IMR-90 (cell line): Measurements from ENCODE around the gene FRS3. TPM values are rescaled to one million over a fixed set of nuclear protein-coding genes. Genes with fewer than 3 reads are reported as not detected.

Source experiments
- ATAC-seq: fragments of 200-7000 bp; cut with Tn5 transposase; 2 replicates; pipeline ENCODE4 v1.9.1; 2020; ENCODE audit warnings: low read depth, mild to moderate bottlenecking, moderate library complexity
- BruUV-seq: library from RNA; stranded (reverse); fragments of 400-500 nt; replicated peaks from 2 replicates; lab custom pipeline; 2021; lab: Mats Ljungman, UMichigan
- CTCF ChIA-PET: fragments of 300-600 bp; formaldehyde crosslinking; extraction: SDS; loops from one replicate; lab custom pipeline; 2021; ENCODE audit warnings: antibody characterized with exemption; lab: Yijun Ruan, JAX
- POLR2A ChIA-PET: fragments of 300-600 bp; sonication (Branson Sonifier 250); formaldehyde crosslinking; loops from one replicate; lab custom pipeline; 2022; ENCODE audit warnings: antibody characterized with exemption; ENCODE audit not compliant: unreplicated experiment; lab: Charles Lee
- DNase-seq: peaks from one replicate; pipeline ENCODE4 v3.0.0; 2013
- H2AFZ ChIP-seq: replicated peaks from 2 replicates; pipeline ENCODE3; 2013; ENCODE audit warnings: low read length, mild to moderate bottlenecking; ENCODE audit not compliant: poor library complexity
- H2AK5ac ChIP-seq: 2 replicates; pipeline ENCODE4 v1.6.1; 2013; ENCODE audit warnings: low read depth, low read length, inconsistent platforms
- H2AK9ac ChIP-seq: replicated peaks from 2 replicates; pipeline ENCODE3; 2013; ENCODE audit warnings: mild to moderate bottlenecking, low read depth, low read length, moderate library complexity; ENCODE audit not compliant: poor library complexity
- H2BK120ac ChIP-seq: 2 replicates; pipeline ENCODE4 v1.6.1; 2013; ENCODE audit warnings: low read depth, low read length, inconsistent platforms
- H2BK15ac ChIP-seq: 3 replicates; pipeline ENCODE4 v1.6.1; 2013; ENCODE audit warnings: low read depth, low read length, inconsistent platforms
- H2BK20ac ChIP-seq: 2 replicates; pipeline ENCODE4 v1.6.1; 2013; ENCODE audit warnings: low read depth, mild to moderate bottlenecking, inconsistent platforms, low read length, moderate library complexity
- H2BK5ac ChIP-seq: 2 replicates; pipeline ENCODE4 v1.6.1; 2013; ENCODE audit warnings: mild to moderate bottlenecking, low read depth, low read length, inconsistent platforms; ENCODE audit not compliant: poor library complexity, severe bottlenecking
- H3K14ac ChIP-seq: replicated peaks from 2 replicates; pipeline ENCODE4 v1.6.1; 2013; ENCODE audit warnings: low read depth, low read length, inconsistent platforms
- H3K18ac ChIP-seq: 2 replicates; pipeline ENCODE4 v1.6.1; 2013; ENCODE audit warnings: low read depth, low read length, control low read depth
- H3K23ac ChIP-seq: 2 replicates; pipeline ENCODE4 v1.6.1; 2013; ENCODE audit warnings: low read depth, low read length, inconsistent platforms
- H3K27ac ChIP-seq: 2 replicates; pipeline ENCODE4 v1.5.1; 2013; ENCODE audit warnings: mild to moderate bottlenecking, control low read depth, low read length; ENCODE audit not compliant: insufficient read depth
- H3K27me3 ChIP-seq: 2 replicates; pipeline ENCODE4 v1.6.1; 2013; ENCODE audit warnings: low read length; ENCODE audit not compliant: control insufficient read depth, insufficient read depth
- H3K36me3 ChIP-seq: 2 replicates; pipeline ENCODE4 v1.6.1; 2013; ENCODE audit warnings: low read length, mixed read lengths; ENCODE audit not compliant: control insufficient read depth, insufficient read depth
- H3K4ac ChIP-seq: 2 replicates; pipeline ENCODE4 v1.6.1; 2013; ENCODE audit warnings: low read depth, low read length, inconsistent platforms
- H3K4me1 ChIP-seq: 2 replicates; pipeline ENCODE4 v1.6.1; 2013; ENCODE audit warnings: low read length, mixed read lengths; ENCODE audit not compliant: control insufficient read depth, insufficient read depth
- H3K4me2 ChIP-seq: 2 replicates; pipeline ENCODE4 v1.6.1; 2013; ENCODE audit warnings: low read depth, mild to moderate bottlenecking, control low read depth, low read length, moderate library complexity
- H3K4me3 ChIP-seq: 2 replicates; pipeline ENCODE4 v1.5.1; 2013; ENCODE audit warnings: low read depth, mild to moderate bottlenecking, control low read depth, low read length, moderate library complexity; ENCODE audit not compliant: insufficient read depth
- H3K56ac ChIP-seq: 2 replicates; pipeline ENCODE4 v1.6.1; 2013; ENCODE audit warnings: low read length, inconsistent platforms; ENCODE audit not compliant: insufficient read depth; ENCODE audit errors: extremely low read depth
- H3K79me1 ChIP-seq, 2 experiments: 2 replicates each; pipeline ENCODE4 v1.6.1; 2013; ENCODE audit warnings: low read length in 2 of 2, inconsistent platforms in 1 of 2, low read depth in 1 of 2
- H3K9ac ChIP-seq: 2 replicates; pipeline ENCODE4 v1.6.1; 2013; ENCODE audit warnings: low read depth, low read length, control low read depth
- H3K9me1 ChIP-seq: 2 replicates; pipeline ENCODE4 v1.6.1; 2013; ENCODE audit warnings: low read length, inconsistent platforms; ENCODE audit not compliant: insufficient read depth
- H3K9me3 ChIP-seq: 2 replicates; pipeline ENCODE4 v1.6.1; 2013; ENCODE audit warnings: low read length; ENCODE audit not compliant: control insufficient read depth, insufficient read depth
- H4K20me1 ChIP-seq: 2 replicates; pipeline ENCODE4 v1.6.1; 2013; ENCODE audit warnings: low read length, inconsistent platforms; ENCODE audit not compliant: insufficient read depth
- H4K5ac ChIP-seq: 2 replicates; pipeline ENCODE4 v1.6.1; 2013; ENCODE audit warnings: mild to moderate bottlenecking, low read depth, low read length, control low read depth
- H4K8ac ChIP-seq, 2 experiments: 2 replicates each; pipeline ENCODE4 v1.6.1; 2013; ENCODE audit warnings: low read depth in 2 of 2, low read length in 2 of 2, control low read depth in 1 of 2, inconsistent platforms in 1 of 2
- H4K91ac ChIP-seq: 2 replicates; pipeline ENCODE4 v1.6.1; 2013; ENCODE audit warnings: low read depth, low read length, inconsistent platforms; ENCODE audit not compliant: insufficient read depth
- CEBPB ChIP-seq: IDR thresholded peaks from 2 replicates; pipeline ENCODE4 v1.6.1; 2012; ENCODE audit warnings: low read depth, low read length, improper control_type of control experiment
- CHD1 ChIP-seq: IDR thresholded peaks from 2 replicates; pipeline ENCODE4 v1.6.1; 2012; ENCODE audit warnings: low read depth, low read length, improper control_type of control experiment
- CTCF ChIP-seq: conservative IDR thresholded peaks from 2 replicates; pipeline ENCODE4 v1.5.1; 2012; ENCODE audit warnings: mild to moderate bottlenecking, low read depth, low read length, improper control_type of control experiment
- MAFK ChIP-seq: IDR thresholded peaks from 2 replicates; pipeline ENCODE4 v1.6.1; 2012; ENCODE audit warnings: low read depth, low read length, improper control_type of control experiment
- MAZ ChIP-seq: IDR thresholded peaks from 2 replicates; pipeline ENCODE4 v1.6.1; 2012; ENCODE audit warnings: low read depth, mild to moderate bottlenecking, low read length, improper control_type of control experiment, moderate library complexity, borderline replicate concordance
- NFE2L2 ChIP-seq: fragments of 150-350 bp; IDR thresholded peaks from 2 replicates; pipeline ENCODE4 v1.6.1; 2016; ENCODE audit warnings: low read depth, mild to moderate bottlenecking, low read length
- POLR2A ChIP-seq: IDR thresholded peaks from 2 replicates; pipeline ENCODE4 v1.6.1; 2012; ENCODE audit warnings: mild to moderate bottlenecking, low read depth, low read length
- RAD21 ChIP-seq: IDR thresholded peaks from 2 replicates; pipeline ENCODE4 v1.6.1; 2012; ENCODE audit warnings: low read length, improper control_type of control experiment
- RCOR1 ChIP-seq: IDR thresholded peaks from 2 replicates; pipeline ENCODE4 v1.6.1; 2012; ENCODE audit warnings: mild to moderate bottlenecking, low read length, improper control_type of control experiment; ENCODE audit not compliant: insufficient replicate concordance
- RFX5 ChIP-seq: IDR thresholded peaks from 2 replicates; pipeline ENCODE4 v1.8.0; 2012; ENCODE audit warnings: low read depth, mild to moderate bottlenecking, low read length, moderate library complexity
- SMC3 ChIP-seq: fragments of 150-350 bp; IDR thresholded peaks from 2 replicates; pipeline ENCODE4 v1.6.1; 2016; ENCODE audit warnings: low read depth, mild to moderate bottlenecking, antibody characterized with exemption, low read length, moderate library complexity
- USF2 ChIP-seq: fragments of 150-350 bp; IDR thresholded peaks from 2 replicates; pipeline ENCODE4 v1.6.1; 2017; ENCODE audit warnings: mild to moderate bottlenecking, antibody characterized with exemption, low read length, low read depth
- WGBS, 2 experiments: methylation state at CpG; one replicate each; pipeline versions ENCODE4 v1.1.5 to v1.1.7; 2013; ENCODE audit warnings: missing lambda C conversion rate in 2 of 2; ENCODE audit not compliant: insufficient read length in 1 of 2; ENCODE audit errors: extremely low coverage in 2 of 2; 5-methylcytosine and 5-hydroxymethylcytosine counted together
- dilution Hi-C: fragments of 300-500 bp; cut with HindIII; formaldehyde crosslinking; loops from one replicate; pipeline ENCODE4 v1.14.3; 2018; ENCODE audit warnings: low sequenced_read_pairs; ENCODE audit not compliant: unreplicated experiment
- in situ Hi-C: fragments of 300-500 bp; cut with MboI; formaldehyde crosslinking; loops from 3 replicates; pipeline ENCODE4 v1.14.3; 2019; ENCODE audit warnings: low sequenced_read_pairs, inconsistent platforms, mixed read lengths
- intact Hi-C: fragments of 100-400 bp; cut with micrococcal nuclease; formaldehyde crosslinking; loops from 2 replicates; pipeline ENCODE4 v1.10.0; 2022
- polyA plus RNA-seq, 3 experiments: library from polyadenylated mRNA; depleted of rRNA; stranded (reverse); fragments of >200 nt; gene quantifications; 2 replicates each; pipeline ENCODE4 v1.2.3, GENCODE V29; 2012; ENCODE audit warnings: low replicate concordance in 1 of 3
- total RNA-seq: library from RNA; depleted of rRNA; stranded (reverse); fragments of >200 nt; gene quantifications from 2 replicates; pipeline ENCODE4 v1.2.3, GENCODE V29; 2012

The FRS3 gene
- total and polyA plus RNA-seq, 2 of the 4 experiments (the other 2 are of a cell fraction): 0.54 to 3.8 TPM

DNA sequence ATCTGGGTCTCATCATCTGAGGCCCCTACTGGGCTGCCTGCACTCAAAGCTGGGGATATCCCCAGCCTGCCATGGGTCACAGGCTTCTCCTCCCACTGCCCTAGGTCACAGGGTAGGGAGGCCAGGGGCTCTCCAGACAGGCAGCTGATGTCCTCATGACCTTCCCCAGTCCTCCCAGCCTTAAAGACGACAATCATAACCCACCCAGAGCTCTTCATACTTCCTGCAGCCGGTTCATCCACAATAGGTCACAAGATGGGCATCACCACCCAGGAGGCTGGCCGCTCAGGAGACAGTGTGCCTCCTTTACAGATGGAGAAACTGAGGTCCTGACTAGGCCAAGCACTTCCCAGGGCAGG lies 59.5 kb downstream of the FRS3 start:
- no peak overlapping the region for H2BK15ac ChIP-seq
- no peak overlapping the region for H3K56ac ChIP-seq
- H3K18ac ChIP-seq: no peak overlapping the region
- H2AFZ ChIP-seq: no peak overlapping the region
- no peak overlapping the region for H3K4ac ChIP-seq
- H2BK20ac ChIP-seq: no peak overlapping the region
- H3K23ac ChIP-seq: no peak overlapping the region
- ChIA-PET POLR2A (no interaction called here), CTCF (interaction anchor here (0.9 to 1.4 kb wide), 2 partner anchors 14 to 31 kb away, joined by 3 to 4 read pairs; no protein-coding TSS in a partner anchor)
- no peak overlapping the region for H4K8ac ChIP-seq
- no peak overlapping the region for H4K91ac ChIP-seq
- no peak overlapping the region for H3K4me3 ChIP-seq
- H3K14ac ChIP-seq: no peak overlapping the region
- in situ Hi-C loops: no loop called here
- H4K5ac ChIP-seq: no peak overlapping the region
- H3K9me3 ChIP-seq: no peaks in the 10 kb centered on the region
- dilution Hi-C loops: no loop called here
- ATAC-seq (no peak), DNase-seq (no peak)
- H3K79me1 ChIP-seq: peaks cover 11 to 14% of the 10 kb centered on the region in 2 experiments
- no peak overlapping the region for H2BK120ac ChIP-seq
- H4K20me1 ChIP-seq: no peaks in the 10 kb centered on the region
- 100% methylated on average over 1 of the region's 3 CpGs; no CpG with 5 or more reads in 1 of the 2 experiments for WGBS, 2 experiments
- no peaks in the 10 kb centered on the region for H3K27me3 ChIP-seq
- intact Hi-C loops: no loop called here
- no peak overlapping the region for H3K4me2 ChIP-seq
- H2AK5ac ChIP-seq: no peak overlapping the region
- H2BK5ac ChIP-seq: no peak overlapping the region
- H3K36me3 ChIP-seq: no peaks in the 10 kb centered on the region
- peaks cover 25% of the 10 kb centered on the region for H3K4me1 ChIP-seq
- no peak overlapping the region for H3K27ac ChIP-seq
- peak overlapping the region; percentile 13 for H2AK9ac ChIP-seq
- TF ChIP-seq CTCF (no peak), RAD21 (no peak), NFE2L2 (no peak), POLR2A (no peak), USF2 (no peak), CEBPB (no peak), MAFK (no peak), RCOR1 (no peak), CHD1 (no peak), SMC3 (no peak), MAZ (no peak), RFX5 (no peak)
- BruUV-seq: no TSS peak
- H3K9ac ChIP-seq: no peak overlapping the region
- peaks cover 18% of the 10 kb centered on the region for H3K9me1 ChIP-seq
